ELF-1 (cell line): Measurements from ENCODE around the gene CDK9.

Experiments used
- DNase-seq: peaks from one replicate; pipeline ENCODE4 v3.0.0-alpha.2; 2016; ENCODE audit warnings: low read depth, low spot score

Gene CDK9

GRCh38 chr9:127761491-127761956 lies 24.3 kb upstream of the CDK9 start:
- DNase-seq: peak; percentile 39

GRCh38 chr9:127762111-127762676 lies 23.6 kb upstream of the CDK9 start:
- DNase-seq: peak; percentile 60

GRCh38 chr9:127763918-127764384 lies 21.9 kb upstream of the CDK9 start:
- peak; percentile 71 for DNase-seq

- no peak for DNase-seq
These were observed 20.4 kb upstream of the CDK9 start for GRCh38 chr9:127765418-127765817.

GRCh38 chr9:127767410-127767809 lies 18.4 kb upstream of the CDK9 start:
- no peak for DNase-seq

- peak; percentile 75 for DNase-seq
These were observed 17.9 kb upstream of the CDK9 start for GRCh38 chr9:127767909-127768331.

- no peak for DNase-seq
These were observed 17.1 kb upstream of the CDK9 start for GRCh38 chr9:127768698-127769097.

GRCh38 chr9:127769101-127769500 lies 16.7 kb upstream of the CDK9 start:
- DNase-seq: no peak

GRCh38 chr9:127769929-127770582 lies 15.8 kb upstream of the CDK9 start:
- DNase-seq: no peak

GRCh38 chr9:127770583-127770904 lies 15.3 kb upstream of the CDK9 start:
- no peak for DNase-seq

GRCh38 chr9:127770905-127771569 lies 14.8 kb upstream of the CDK9 start:
- peak; percentile 99 for DNase-seq

- DNase-seq: no peak
These were observed 14.2 kb upstream of the CDK9 start for GRCh38 chr9:127771570-127772189.

GRCh38 chr9:127772603-127773002 lies 13.2 kb upstream of the CDK9 start:
- DNase-seq: no peak

GRCh38 chr9:127773272-127773671 lies 12.6 kb upstream of the CDK9 start:
- no peak for DNase-seq

- no peak for DNase-seq
These were observed 11.9 kb upstream of the CDK9 start for GRCh38 chr9:127773981-127774380.

- peak; percentile 79 for DNase-seq
These were observed 9.5 kb upstream of the CDK9 start for GRCh38 chr9:127776195-127776923.

GRCh38 chr9:127776924-127777289 lies 8.9 kb upstream of the CDK9 start:
- DNase-seq: no peak

GRCh38 chr9:127777368-127777980 lies 8.4 kb upstream of the CDK9 start:
- no peak for DNase-seq

- DNase-seq: no peak
These were observed 7.3 kb upstream of the CDK9 start, which contains the start of gene SH2D3C for GRCh38 chr9:127778280-127779135. Gene SH2D3C, minus strand, starts transcription at chr9:127778666. Its CDS starts 39 bp downstream, at chr9:127778627.
